Activated naive CD4-positive, alpha-beta T cell treated with anti-CD3 and anti-CD28 coated beads, Interleukin-2, amount 10 ng/mL, durations not matched to agents 7 days and 5 days (primary cell): ENCODE data around the gene SORCS2.

Source experiments
- CTCF ChIA-PET: fragments of 350-600 bp; sonication (Branson Sonifier 250); formaldehyde crosslinking; loops from one replicate; lab custom pipeline; 2021; ENCODE audit warnings: antibody characterized with exemption; lab: Charles Lee
- DNase-seq: peaks from one replicate; pipeline ENCODE4 v3.0.0-alpha.2; 2020
- H3K27ac Mint-ChIP-seq: one replicate; pipeline ENCODE4 v1.8.0; 2021; ENCODE audit warnings: mild to moderate bottlenecking, moderate library complexity, mixed read lengths
- H3K27me3 Mint-ChIP-seq: one replicate; pipeline ENCODE4 v1.8.0; 2021; ENCODE audit warnings: mild to moderate bottlenecking, mixed read lengths
- H3K36me3 Mint-ChIP-seq: one replicate; pipeline ENCODE4 v1.8.0; 2021; ENCODE audit warnings: mixed read lengths
- H3K4me1 Mint-ChIP-seq: one replicate; pipeline ENCODE4 v1.8.0; 2021; ENCODE audit warnings: mixed read lengths
- H3K4me3 Mint-ChIP-seq: one replicate; pipeline ENCODE4 v1.8.0; 2021; ENCODE audit warnings: mild to moderate bottlenecking, moderate library complexity, mixed read lengths
- H3K9me3 Mint-ChIP-seq: one replicate; pipeline ENCODE4 v1.8.0; 2021; ENCODE audit warnings: mixed read lengths

Gene SORCS2

GRCh38 chr4:7238300-7238960 is 46.1 kb downstream of the SORCS2 start:
- CTCF ChIA-PET: no interaction called here
- no peaks in the 10 kb centered on the region for H3K36me3 Mint-ChIP-seq
- H3K9me3 Mint-ChIP-seq: peaks cover 8% of the 10 kb centered on the region
- no peak for DNase-seq
- H3K27ac Mint-ChIP-seq: no peak overlapping the region
- H3K4me1 Mint-ChIP-seq: no peaks in the 10 kb centered on the region
- no peak overlapping the region for H3K4me3 Mint-ChIP-seq
- peaks cover 9% of the 10 kb centered on the region for H3K27me3 Mint-ChIP-seq

- Mint-ChIP-seq H3K27ac (no peak overlapping the region), H3K36me3 (no peaks in the 10 kb centered on the region), H3K4me3 (no peak overlapping the region), H3K27me3 (peaks cover 9% of the 10 kb centered on the region), H3K9me3 (peaks cover 8% of the 10 kb centered on the region), H3K4me1 (no peaks in the 10 kb centered on the region)
- CTCF ChIA-PET: interaction anchor here (0.9 kb wide), 1 partner anchor 12 kb away, joined by 3 read pairs; no protein-coding TSS in a partner anchor
- DNase-seq: no peak
Measured at GRCh38 chr4:7239101-7239820, 46.9 kb downstream of the SORCS2 start.

GRCh38 chr4:7239844-7240243 is 47.5 kb downstream of the SORCS2 start:
- H3K36me3 Mint-ChIP-seq: no peaks in the 10 kb centered on the region
- CTCF ChIA-PET: interaction anchor here (0.9 kb wide), 1 partner anchor 11 kb away, joined by 3 read pairs; no protein-coding TSS in a partner anchor
- H3K27me3 Mint-ChIP-seq: peaks cover 9% of the 10 kb centered on the region
- no peak overlapping the region for H3K27ac Mint-ChIP-seq
- no peaks in the 10 kb centered on the region for H3K4me1 Mint-ChIP-seq
- no peak overlapping the region for H3K4me3 Mint-ChIP-seq
- DNase-seq: no peak
- peaks cover 8% of the 10 kb centered on the region for H3K9me3 Mint-ChIP-seq

DNA sequence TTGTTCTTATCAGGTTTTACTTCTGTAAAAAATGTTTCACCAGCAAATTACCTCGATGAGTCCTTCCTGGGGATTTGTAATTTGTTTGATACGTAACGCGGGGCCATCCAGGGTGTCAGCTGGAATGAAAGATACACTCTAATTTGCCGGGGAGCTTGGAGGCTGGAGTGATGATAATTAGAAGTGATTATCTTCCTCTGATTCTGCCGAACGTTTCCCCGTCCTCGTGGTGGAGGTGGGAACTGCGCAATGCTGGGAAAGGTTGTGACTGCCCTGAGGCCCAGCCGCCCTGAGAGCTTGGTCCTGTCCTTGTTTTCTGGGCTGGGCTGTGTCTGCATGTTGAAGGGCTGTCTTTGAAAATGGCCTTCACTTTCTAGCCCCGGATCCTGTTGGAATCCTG is 48.0 kb downstream of the SORCS2 start:
- Mint-ChIP-seq H3K4me3 (no peak overlapping the region), H3K4me1 (no peaks in the 10 kb centered on the region), H3K9me3 (peaks cover 8% of the 10 kb centered on the region), H3K27ac (no peak overlapping the region), H3K27me3 (peaks cover 9% of the 10 kb centered on the region), H3K36me3 (no peaks in the 10 kb centered on the region)
- CTCF ChIA-PET: interaction anchor here (0.9 kb wide), 1 partner anchor 10 kb away, joined by 3 read pairs; no protein-coding TSS in a partner anchor
- no peak for DNase-seq

DNA sequence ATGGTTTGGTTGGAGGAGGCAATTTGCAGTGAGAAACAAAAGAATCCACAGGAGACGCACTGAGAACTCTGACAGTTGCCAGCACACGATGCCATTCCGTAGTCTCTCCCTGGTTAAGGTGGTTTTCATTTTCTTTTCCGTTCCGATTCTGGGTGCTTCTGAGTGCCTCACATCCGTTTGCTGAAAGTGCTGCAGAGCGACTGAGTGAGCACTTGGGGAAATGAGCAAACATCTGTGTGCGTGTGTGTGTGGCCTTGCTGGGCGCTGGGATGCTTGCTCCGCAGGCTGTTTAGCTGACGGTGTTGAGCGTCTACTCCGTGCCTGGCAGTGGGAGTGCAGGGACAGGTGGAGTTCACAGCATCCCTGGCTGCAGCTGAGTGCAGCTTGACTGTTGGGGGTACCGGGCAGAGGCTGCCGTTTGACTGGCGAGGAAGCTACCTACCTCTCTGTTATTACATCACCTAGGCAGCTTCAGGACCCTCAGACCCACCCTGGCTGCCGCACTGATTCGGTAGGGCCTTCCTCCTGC is 49.3 kb downstream of the SORCS2 start:
- H3K27me3 Mint-ChIP-seq: peaks cover 9% of the 10 kb centered on the region
- peaks cover 8% of the 10 kb centered on the region for H3K9me3 Mint-ChIP-seq
- no peaks in the 10 kb centered on the region for H3K36me3 Mint-ChIP-seq
- H3K4me3 Mint-ChIP-seq: no peak overlapping the region
- no peaks in the 10 kb centered on the region for H3K4me1 Mint-ChIP-seq
- no peak for DNase-seq
- no peak overlapping the region for H3K27ac Mint-ChIP-seq
- CTCF ChIA-PET: no interaction called here

- Mint-ChIP-seq H3K27me3 (peaks cover 9% of the 10 kb centered on the region), H3K36me3 (no peaks in the 10 kb centered on the region), H3K27ac (no peak overlapping the region), H3K4me3 (no peak overlapping the region), H3K4me1 (no peaks in the 10 kb centered on the region), H3K9me3 (peaks cover 8% of the 10 kb centered on the region)
- CTCF ChIA-PET: no interaction called here
- DNase-seq: no peak
Measured at GRCh38 chr4:7242766-7243165, 50.4 kb downstream of the SORCS2 start.

- DNase-seq: no peak
- no peaks in the 10 kb centered on the region for H3K36me3 Mint-ChIP-seq
- H3K4me3 Mint-ChIP-seq: no peak overlapping the region
- H3K27me3 Mint-ChIP-seq: peaks cover 11% of the 10 kb centered on the region
- H3K9me3 Mint-ChIP-seq: peaks cover 2% of the 10 kb centered on the region
- H3K27ac Mint-ChIP-seq: no peak overlapping the region
- H3K4me1 Mint-ChIP-seq: no peaks in the 10 kb centered on the region
- CTCF ChIA-PET: no interaction called here
Measured at GRCh38 chr4:7243609-7244330, 51.4 kb downstream of the SORCS2 start.

- DNase-seq: no peak
- H3K4me1 Mint-ChIP-seq: no peaks in the 10 kb centered on the region
- no peaks in the 10 kb centered on the region for H3K36me3 Mint-ChIP-seq
- peaks cover 16% of the 10 kb centered on the region for H3K27me3 Mint-ChIP-seq
- H3K4me3 Mint-ChIP-seq: no peak overlapping the region
- CTCF ChIA-PET: no interaction called here
- H3K27ac Mint-ChIP-seq: no peak overlapping the region
- H3K9me3 Mint-ChIP-seq: no peaks in the 10 kb centered on the region
Measured at GRCh38 chr4:7244331-7244665, 52.0 kb downstream of the SORCS2 start.

DNA sequence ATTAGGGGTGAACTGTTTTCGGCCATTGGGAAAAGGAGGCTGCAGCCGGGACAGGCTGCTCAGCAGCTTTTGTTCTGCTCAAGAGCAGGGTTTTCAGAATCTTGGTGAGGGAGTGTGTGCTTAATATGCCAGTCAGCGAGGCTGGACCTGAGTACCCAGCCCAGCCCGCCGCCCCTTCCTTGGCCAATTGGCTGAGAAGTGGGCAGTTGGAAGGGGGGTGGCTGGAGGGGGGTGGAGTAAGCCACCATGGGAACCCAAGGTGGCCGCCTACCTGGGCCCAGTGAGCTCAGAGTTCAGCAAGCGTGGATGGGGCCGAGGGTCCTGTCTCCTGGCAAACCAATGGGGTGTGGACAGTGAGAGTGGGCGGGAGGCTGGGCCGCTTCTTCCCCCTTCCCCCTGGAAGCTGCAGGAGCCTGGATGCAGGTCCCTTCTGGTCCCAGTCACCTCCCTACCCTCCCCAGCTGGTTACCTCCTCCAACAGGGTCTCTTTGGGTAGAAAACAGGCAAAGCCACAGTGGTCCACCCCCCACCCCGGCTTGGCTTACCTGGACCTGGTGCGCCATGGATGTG is 52.5 kb downstream of the SORCS2 start:
- peaks cover 14% of the 10 kb centered on the region for H3K27me3 Mint-ChIP-seq
- no peak for DNase-seq
- H3K4me3 Mint-ChIP-seq: no peak overlapping the region
- H3K27ac Mint-ChIP-seq: no peak overlapping the region
- no peaks in the 10 kb centered on the region for H3K4me1 Mint-ChIP-seq
- no peaks in the 10 kb centered on the region for H3K36me3 Mint-ChIP-seq
- CTCF ChIA-PET: no interaction called here
- no peaks in the 10 kb centered on the region for H3K9me3 Mint-ChIP-seq

DNA sequence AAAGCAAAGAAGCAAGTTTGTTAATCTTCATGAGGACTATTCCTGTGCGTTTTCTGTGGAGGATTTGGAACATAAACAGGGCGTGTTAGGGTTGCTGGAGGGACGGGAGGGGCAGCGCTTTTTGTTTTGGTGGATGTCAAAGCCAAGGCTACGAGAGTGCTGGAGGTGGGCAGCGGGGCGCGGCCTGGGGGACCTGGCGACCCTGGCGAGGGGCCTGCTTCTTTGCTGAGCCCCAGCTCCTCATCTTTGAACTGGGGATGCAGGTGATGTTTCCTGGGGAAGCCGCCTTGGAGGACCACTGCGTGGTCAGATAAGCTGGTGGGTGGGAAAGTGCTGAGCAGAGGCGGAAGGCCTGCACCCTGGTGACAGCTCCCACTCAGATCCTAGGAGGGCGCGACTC is 55.2 kb downstream of the SORCS2 start:
- Mint-ChIP-seq H3K4me1 (no peaks in the 10 kb centered on the region), H3K36me3 (no peaks in the 10 kb centered on the region), H3K27ac (no peak overlapping the region), H3K4me3 (no peak overlapping the region), H3K9me3 (no peaks in the 10 kb centered on the region), H3K27me3 (peaks cover 18% of the 10 kb centered on the region)
- CTCF ChIA-PET: no interaction called here
- no peak for DNase-seq

- no peak overlapping the region for H3K4me3 Mint-ChIP-seq
- H3K27ac Mint-ChIP-seq: no peak overlapping the region
- no peak for DNase-seq
- no peaks in the 10 kb centered on the region for H3K4me1 Mint-ChIP-seq
- CTCF ChIA-PET: no interaction called here
- H3K36me3 Mint-ChIP-seq: no peaks in the 10 kb centered on the region
- no peaks in the 10 kb centered on the region for H3K9me3 Mint-ChIP-seq
- H3K27me3 Mint-ChIP-seq: peaks cover 18% of the 10 kb centered on the region
Measured at GRCh38 chr4:7247946-7248345, 55.6 kb downstream of the SORCS2 start.

DNA sequence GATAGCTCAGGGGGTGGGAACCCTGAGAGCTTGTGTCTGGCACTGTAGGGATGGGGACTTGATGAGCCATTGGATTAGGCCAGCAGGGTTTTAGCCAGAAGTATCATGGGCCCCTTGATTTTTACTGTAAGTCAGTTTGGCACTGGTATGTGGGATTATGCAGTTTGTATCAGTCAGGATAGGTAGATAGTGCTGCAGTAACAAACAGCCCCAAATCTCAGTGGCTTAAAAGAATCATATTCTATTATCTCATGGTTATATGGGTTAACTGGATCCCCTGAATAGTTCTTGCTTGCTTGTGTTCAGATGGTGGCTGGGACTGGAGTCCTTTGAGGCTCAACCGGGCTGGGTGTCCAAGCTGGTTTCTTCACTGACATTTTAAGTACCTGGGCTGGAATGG is 56.5 kb downstream of the SORCS2 start:
- CTCF ChIA-PET: no interaction called here

DNA sequence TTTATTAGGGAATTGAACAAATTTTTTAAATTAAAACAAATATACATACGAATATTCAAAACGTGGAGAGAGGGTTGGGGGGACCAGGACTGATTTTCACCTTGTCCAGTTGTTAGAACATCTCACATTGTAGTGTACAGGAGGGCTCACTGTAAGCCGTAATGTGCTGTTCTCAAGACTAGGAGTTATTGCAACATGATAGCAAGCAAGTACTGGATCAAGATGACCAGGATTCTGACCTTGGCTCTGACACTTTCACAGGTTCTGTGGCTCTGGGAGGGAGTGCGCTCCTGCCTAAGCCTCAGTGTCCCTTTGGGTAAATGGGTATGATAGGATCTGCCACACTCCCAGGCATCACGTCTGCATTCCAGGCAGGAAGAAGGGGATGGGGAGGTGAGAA is 59.0 kb downstream of the SORCS2 start:
- no peaks in the 10 kb centered on the region for H3K9me3 Mint-ChIP-seq
- H3K36me3 Mint-ChIP-seq: no peaks in the 10 kb centered on the region
- CTCF ChIA-PET: no interaction called here
- DNase-seq: no peak
- peaks cover 25% of the 10 kb centered on the region for H3K27me3 Mint-ChIP-seq
- no peak overlapping the region for H3K4me3 Mint-ChIP-seq
- H3K4me1 Mint-ChIP-seq: no peaks in the 10 kb centered on the region
- H3K27ac Mint-ChIP-seq: no peak overlapping the region

More for the DNA sequence above, 56.5 kb downstream of the SORCS2 start:
- Mint-ChIP-seq H3K4me3 (no peak overlapping the region), H3K27ac (no peak overlapping the region), H3K9me3 (no peaks in the 10 kb centered on the region), H3K27me3 (peaks cover 25% of the 10 kb centered on the region), H3K4me1 (no peaks in the 10 kb centered on the region), H3K36me3 (no peaks in the 10 kb centered on the region)
- DNase-seq: no peak

- Mint-ChIP-seq H3K4me1 (no peaks in the 10 kb centered on the region), H3K27me3 (peaks cover 25% of the 10 kb centered on the region), H3K4me3 (no peak overlapping the region), H3K9me3 (no peaks in the 10 kb centered on the region), H3K27ac (no peak overlapping the region), H3K36me3 (no peaks in the 10 kb centered on the region)
- no peak for DNase-seq
- CTCF ChIA-PET: no interaction called here
Measured at GRCh38 chr4:7252051-7252450, 59.7 kb downstream of the SORCS2 start.
